Measurements from ENCODE around the gene DDI1. TPM values are rescaled to one million over a fixed set of nuclear protein-coding genes. Genes with fewer than 3 reads are reported as not detected.
"Not testable (repeated sequence)": the region's sequence is repeated elsewhere in the genome, so short reads cannot be mapped to it uniquely, and the experiment has no call there.

Gene DDI1
- polyA plus RNA-seq, 3 donors, result not detected

GRCh38 chr11:104046331-104046730, 9.9 kb downstream of the DDI1 start:
- no peak for TF ChIP-seq CTCF (IDR thresholded peaks at IDR 0.05)
- Histone ChIP-seq H3K9ac (ENCODE audit: insufficient read depth, low read length, poor library complexity, severe bottlenecking) (no peak overlapping the region), H3K27me3 (ENCODE audit: control insufficient read depth in 2 of 2, insufficient read depth in 2 of 2, low read length in 2 of 2) (no peaks in the 10 kb centered on the region), H2AFZ (ENCODE audit: insufficient read depth, low read depth, low read length, poor library complexity, severe bottlenecking) (no peak overlapping the region), H3K36me3 (replicated peaks in 1 of 2; ENCODE audit: control insufficient read depth in 1 of 2, insufficient read depth in 2 of 2, low read length in 2 of 2) (no peaks in the 10 kb centered on the region), H3K4me3 (replicated peaks in 1 of 3; ENCODE audit: low read depth in 2 of 3, low read length in 3 of 3) (no peak overlapping the region), H3K4me1 (ENCODE audit: control insufficient read depth in 1 of 2, insufficient read depth in 2 of 2, low read length in 2 of 2) (peaks cover 10% of the 10 kb centered on the region in 2 donors), H3K4me2 (replicated peaks; ENCODE audit: extremely low read depth, low read length, poor library complexity, severe bottlenecking) (no peak overlapping the region), H4K20me1 (ENCODE audit: insufficient read depth, low read length) (no peaks in the 10 kb centered on the region), H3K79me2 (ENCODE audit: insufficient read depth, low read length) (no peaks in the 10 kb centered on the region), H3K9me3 (replicated peaks in 1 of 2; ENCODE audit: control insufficient read depth in 1 of 2, insufficient read depth in 1 of 2, low read length in 2 of 2) (no peaks in the 10 kb centered on the region), H3K27ac (ENCODE audit: low read depth in 1 of 2, low read length in 2 of 2) (no peak overlapping the region)
- WGBS (ENCODE audit: insufficient coverage), result no CpG with 5 or more reads among the region's 2 CpGs
- no peaks in the 10 kb centered on the region for H3K36me3 Mint-ChIP-seq
- no peaks in the 10 kb centered on the region for H3K27me3 Mint-ChIP-seq (ENCODE audit: low read depth in 3 of 3)
- intact Hi-C loops (cut with micrococcal nuclease), result no loop called here
- peaks cover 2% of the 10 kb centered on the region for H3K4me1 Mint-ChIP-seq
- DNase-seq, result no peak
- H3K9me3 Mint-ChIP-seq, result peaks cover 0 to 6% (median 0%) of the 10 kb centered on the region in 7 donors
- H3K4me3 Mint-ChIP-seq, result no peak overlapping the region
- no peak overlapping the region for H3K27ac Mint-ChIP-seq

- intact Hi-C loops (cut with micrococcal nuclease); H3K4me3 Mint-ChIP-seq; H3K27ac Mint-ChIP-seq; H4K20me1 ChIP-seq (ENCODE audit: insufficient read depth, low read length); H3K27me3 Mint-ChIP-seq (ENCODE audit: low read depth in 3 of 3); H3K9me3 Mint-ChIP-seq; H3K9me3 ChIP-seq (replicated peaks in 1 of 2; ENCODE audit: control insufficient read depth in 1 of 2, insufficient read depth in 1 of 2, low read length in 2 of 2); H3K27me3 ChIP-seq (ENCODE audit: control insufficient read depth in 2 of 2, insufficient read depth in 2 of 2, low read length in 2 of 2); DNase-seq; H2AFZ ChIP-seq (ENCODE audit: insufficient read depth, low read depth, low read length, poor library complexity, severe bottlenecking); H3K36me3 Mint-ChIP-seq; H3K27ac ChIP-seq (ENCODE audit: low read depth in 1 of 2, low read length in 2 of 2); H3K9ac ChIP-seq (ENCODE audit: insufficient read depth, low read length, poor library complexity, severe bottlenecking); H3K4me1 Mint-ChIP-seq; H3K79me2 ChIP-seq (ENCODE audit: insufficient read depth, low read length); H3K4me2 ChIP-seq (replicated peaks; ENCODE audit: extremely low read depth, low read length, poor library complexity, severe bottlenecking); H3K36me3 ChIP-seq (replicated peaks in 1 of 2; ENCODE audit: control insufficient read depth in 1 of 2, insufficient read depth in 2 of 2, low read length in 2 of 2); H3K4me3 ChIP-seq (replicated peaks in 1 of 3; ENCODE audit: low read depth in 2 of 3, low read length in 3 of 3): not testable (repeated sequence)
- no CpG with 5 or more reads among the region's 3 CpGs for WGBS (ENCODE audit: insufficient coverage)
- peaks cover 10% of the 10 kb centered on the region in 2 donors for H3K4me1 ChIP-seq (ENCODE audit: control insufficient read depth in 1 of 2, insufficient read depth in 2 of 2, low read length in 2 of 2)
Measured at GRCh38 chr11:104046858-104047257, 10.4 kb downstream of the DDI1 start.
